K562 (cell line): ENCODE results near the gene PPAN. TPM values are rescaled to one million over a fixed set of nuclear protein-coding genes. Genes with fewer than 3 reads are reported as not detected.
A peak's percentile ranks its signal among the peaks of the same experiment; 100 is the strongest.

Experiments used
- ATAC-seq: fragments of 200-7000 bp; cut with Tn5 transposase; 3 replicates; pipeline ENCODE4 v1.9.1; 2020; ENCODE audit warnings: moderate library complexity
- BruUV-seq: library from RNA; stranded (reverse); fragments of 400-500 nt; replicated peaks from 2 replicates; lab custom pipeline; 2021; lab: Mats Ljungman, UMichigan
- CTCF ChIA-PET: fragments of 300-600 bp; formaldehyde crosslinking; extraction: SDS; loops from one replicate; lab custom pipeline; 2021; ENCODE audit warnings: low intra/inter-chr PET ratio; lab: Yijun Ruan, JAX
- POLR2A ChIA-PET: fragments of 300-600, 350-650 bp; sonication (Branson Sonifier 250); formaldehyde crosslinking; extraction: SDS; loops from one replicate; lab custom pipeline; 2021; ENCODE audit warnings: antibody characterized with exemption, inconsistent platforms; lab: Yijun Ruan, JAX
- DNase-seq, 4 experiments: peaks; one replicate each; pipeline versions ENCODE4 v3.0.0 to v3.0.0-alpha.2; 2011 to 2018; ENCODE audit warnings: low spot score in 3 of 4, mixed read lengths in 3 of 4; ENCODE audit errors: extremely low read depth in 1 of 4
- FAIRE-seq: peaks from 2 replicates; lab custom pipeline; 2011; peaks lifted over from hg19 to GRCh38; lab: Jason Lieb, UNC
- H2AFZ ChIP-seq: 2 replicates; pipeline ENCODE4 v1.6.0; 2011; ENCODE audit warnings: low read depth, low read length, control low read depth, inconsistent platforms
- H3K27ac ChIP-seq: fragments of 200-600 bp; 3 replicates; pipeline ENCODE4 v1.8.0; 2011; ENCODE audit warnings: low read depth, mild to moderate bottlenecking, control low read depth, inconsistent platforms, low read length, moderate library complexity, mixed read lengths; ENCODE audit errors: extremely low read depth
- H3K27me3 ChIP-seq, 2 experiments: fragments of 300-600 bp in 1 of 2; 2 replicates in 1 of 2; 3 replicates in 1 of 2; pipeline versions ENCODE4 v1.6.0 to v1.8.0; 2011; ENCODE audit warnings: inconsistent platforms in 2 of 2, low read length in 2 of 2, mild to moderate bottlenecking in 1 of 2, mixed read lengths in 1 of 2, moderate library complexity in 1 of 2; ENCODE audit not compliant: control insufficient read depth in 2 of 2, insufficient read depth in 2 of 2
- H3K36me3 ChIP-seq: fragments of 300-600 bp; 3 replicates; pipeline ENCODE4 v1.8.0; 2011; ENCODE audit warnings: mild to moderate bottlenecking, low read length, inconsistent platforms; ENCODE audit not compliant: control insufficient read depth, insufficient read depth
- H3K4me1 ChIP-seq, 2 experiments: fragments of 200-600 bp in 1 of 2; replicated peaks in 1 of 2; 2 replicates in 1 of 2; 3 replicates in 1 of 2; pipeline versions ENCODE4 v1.5.1 to v1.8.0; 2011; ENCODE audit warnings: inconsistent platforms in 2 of 2, low read length in 2 of 2, mild to moderate bottlenecking in 1 of 2, mixed read lengths in 1 of 2, moderate library complexity in 1 of 2; ENCODE audit not compliant: control insufficient read depth in 2 of 2, insufficient read depth in 2 of 2
- H3K4me2 ChIP-seq: 2 replicates; pipeline ENCODE4 v1.6.1; 2011; ENCODE audit warnings: low read length, control low read depth, inconsistent platforms, mixed read lengths; ENCODE audit not compliant: insufficient read depth
- H3K4me3 ChIP-seq: fragments of 200-600 bp; sonication (generic), shearing (Covaris generic); 2 replicates; pipeline ENCODE4 v1.5.1; 2016; ENCODE audit warnings: control low read depth, inconsistent platforms
- H3K79me2 ChIP-seq: fragments of 200-600 bp; 3 replicates; pipeline ENCODE4 v1.8.0; 2011; ENCODE audit warnings: low read length, inconsistent platforms; ENCODE audit not compliant: control insufficient read depth, insufficient read depth
- H3K9ac ChIP-seq, 2 experiments: 2 replicates each; pipeline versions ENCODE4 v1.6.0 to v1.6.1; 2011; ENCODE audit warnings: low read depth in 2 of 2, low read length in 2 of 2, control low read depth in 1 of 2, inconsistent platforms in 1 of 2, mild to moderate bottlenecking in 1 of 2, mixed read lengths in 1 of 2; ENCODE audit not compliant: insufficient read depth in 1 of 2
- H3K9me1 ChIP-seq: one replicate; pipeline ENCODE4 v1.6.0; 2011; ENCODE audit warnings: inconsistent platforms, mild to moderate bottlenecking, low read length, moderate library complexity; ENCODE audit not compliant: control insufficient read depth, insufficient read depth
- H3K9me3 ChIP-seq: replicated peaks from 2 replicates; pipeline ENCODE4 v1.5.1; 2011; ENCODE audit warnings: low read depth, low read length, inconsistent platforms; ENCODE audit not compliant: control insufficient read depth, insufficient read depth
- H4K20me1 ChIP-seq: replicated peaks from 2 replicates; pipeline ENCODE4 v1.6.1; 2011; ENCODE audit warnings: low read length, inconsistent platforms, mixed read lengths; ENCODE audit not compliant: control insufficient read depth, insufficient read depth
- HOMEZ ChIP-seq: fragments of 250-450 bp; sonication (Bioruptor Pico); IDR thresholded peaks from 2 replicates; pipeline ENCODE4 v1.4.0; 2020; ENCODE audit warnings: mild to moderate bottlenecking, moderate library complexity
- KLF1 ChIP-seq: fragments of 450-650 bp; IDR thresholded peaks from 2 replicates; pipeline ENCODE4 v1.6.1; 2016; ENCODE audit warnings: missing genetic modification characterization, missing compliant biosample characterization
- NFIX ChIP-seq: fragments of 250-450 bp; sonication (Bioruptor Pico); IDR thresholded peaks from 2 replicates; pipeline ENCODE4 v1.4.0; 2020; ENCODE audit warnings: low read depth, mild to moderate bottlenecking, moderate library complexity
- POLR2AphosphoS5 ChIP-seq: IDR thresholded peaks from 2 replicates; pipeline ENCODE4 v1.6.1; 2011; ENCODE audit warnings: mild to moderate bottlenecking, low read depth, low read length, moderate library complexity; ENCODE audit not compliant: control insufficient read depth, insufficient read depth
- POLR2G ChIP-seq: fragments of 200-400 bp; formaldehyde crosslinking; IDR thresholded peaks from 2 replicates; pipeline ENCODE4 v1.6.1; 2017; ENCODE audit warnings: low read depth, mild to moderate bottlenecking, antibody characterized with exemption, low read length, moderate library complexity
- ZNF431 ChIP-seq: sonication (generic); formaldehyde crosslinking; IDR thresholded peaks from 2 replicates; pipeline ENCODE4 v1.8.0; 2022; ENCODE audit warnings: mild to moderate bottlenecking, missing genetic modification reagents
- ZNF785 ChIP-seq: fragments of 250-450 bp; sonication (Bioruptor Pico); IDR thresholded peaks from 2 replicates; pipeline ENCODE4 v1.4.0; 2020; ENCODE audit warnings: mild to moderate bottlenecking
- WGBS: fragments of 100-300 bp; shearing (Covaris generic); methylation state at CpG from one replicate; pipeline ENCODE4 v1.1.6; 2016; ENCODE audit warnings: low coverage, mixed read lengths; ENCODE audit not compliant: insufficient coverage; ENCODE audit errors: missing lambda C conversion rate; 5-methylcytosine and 5-hydroxymethylcytosine counted together
- in situ Hi-C: fragments of 300-500 bp; cut with MboI; formaldehyde crosslinking; loops from 4 replicates; pipeline ENCODE4 v1.15.0; 2018; ENCODE audit warnings: inconsistent platforms, mixed read lengths
- intact Hi-C: fragments of 100-400 bp; cut with micrococcal nuclease; formaldehyde crosslinking; loops from 2 replicates; pipeline ENCODE4 v1.14.2; 2022
- polyA plus RNA-seq, 8 experiments: library from polyadenylated mRNA; depleted of rRNA in 4 of 8; stranded (reverse) in 5 of 8; unstranded in 3 of 8; fragments of >200 nt; fragmentation: Nextera tagmentation in 2 of 8; fragmentation: Illumina TruSeq in 1 of 8; extraction: Ambion mirVana in 2 of 8; extraction: Trizol in 1 of 8; gene quantifications; 2 replicates each; pipeline versions ENCODE4 v1.2.1 to v1.2.3, GENCODE V29; 2011 to 2014; ENCODE audit warnings: inconsistent platforms in 1 of 8, missing spikeins in 1 of 8
- total RNA-seq, 7 experiments: library from RNA; depleted of rRNA in 6 of 7; stranded (reverse); fragments of >200 nt in 6 of 7; fragmentation: Illumina TruSeq in 2 of 7; extraction: Trizol in 2 of 7; gene quantifications; 2 replicates each; pipeline versions ENCODE4 v1.2.1 to v1.2.3, GENCODE V29; 2011 to 2021; ENCODE audit warnings: low replicate concordance in 1 of 7

Gene PPAN
- total and polyA plus RNA-seq, 9 of the 15 experiments (the other 6 are each of a cell fraction or from before 2014, with no cell fraction given) = 2.2 to 129 (median 59.1) TPM

- H3K4me3 ChIP-seq = no peak overlapping the region
- no peaks in the 10 kb centered on the region for H3K9me3 ChIP-seq
- in situ Hi-C loops (no loop called here), intact Hi-C loops (no loop called here)
- H3K4me2 ChIP-seq = no peak overlapping the region
- H3K9me1 ChIP-seq = no peaks in the 10 kb centered on the region
- H3K36me3 ChIP-seq = peaks cover 98% of the 10 kb centered on the region
- no peaks in the 10 kb centered on the region for H3K79me2 ChIP-seq
- ATAC-seq (no peak), FAIRE-seq (no peak), DNase-seq (no peak)
- H3K9ac ChIP-seq = no peak overlapping the region
- 0 out of 5 replicates have a peak, but pooled peaks cover 0 to 8% of the 10 kb centered on the region in 2 experiments for H3K4me1 ChIP-seq
- no peak overlapping the region for H2AFZ ChIP-seq
- no peak overlapping the region for H3K27ac ChIP-seq
- TF ChIP-seq NFIX (no peak), ZNF431 (CRISPR knock-in tag) (no peak), KLF1 (tag) (no peak), ZNF785 (no peak), POLR2AphosphoS5 (peak; percentile 32; the same call in 1 of the 2 replicates)
- 86% methylated on average over 12 of the region's 13 CpGs for WGBS
- POLR2A ChIA-PET = interaction anchor here (0.6 to 1.1 kb wide), 3 partner anchors 26 to 81 kb away, joined by 3 to 5 read pairs (median 3); no protein-coding TSS in a partner anchor
- H4K20me1 ChIP-seq = 0 out of 2 replicates have a peak, but pooled peaks cover 5% of the 10 kb centered on the region
- BruUV-seq = no TSS peak
- CTCF ChIA-PET = no interaction called here
- no peaks in the 10 kb centered on the region for H3K27me3 ChIP-seq
These were observed 35.3 kb downstream of the PPAN start for GRCh38 chr19:10141479-10141878.

- H3K9me3 ChIP-seq = no peaks in the 10 kb centered on the region
- 0 out of 2 replicates have a peak, but pooled peaks cover 5% of the 10 kb centered on the region for H4K20me1 ChIP-seq
- no peaks in the 10 kb centered on the region for H3K27me3 ChIP-seq
- H3K4me3 ChIP-seq = no peak overlapping the region
- no peak overlapping the region for H3K4me2 ChIP-seq
- no peaks in the 10 kb centered on the region for H3K79me2 ChIP-seq
- H2AFZ ChIP-seq = no peak overlapping the region
- peaks cover 99% of the 10 kb centered on the region for H3K36me3 ChIP-seq
- in situ Hi-C loops (no loop called here), intact Hi-C loops (no loop called here)
- CTCF ChIA-PET = no interaction called here
- 0 out of 5 replicates have a peak, but pooled peaks cover 0 to 8% of the 10 kb centered on the region in 2 experiments for H3K4me1 ChIP-seq
- no peak overlapping the region for H3K27ac ChIP-seq
- BruUV-seq = no TSS peak
- 94% methylated on average over 13 of the region's 18 CpGs for WGBS
- no peaks in the 10 kb centered on the region for H3K9me1 ChIP-seq
- POLR2A ChIA-PET = interaction anchor here (0.8 to 1.1 kb wide), 2 partner anchors 27 to 33 kb away, joined by 3 to 5 read pairs; no protein-coding TSS in a partner anchor
- ATAC-seq (no peak), FAIRE-seq (no peak), DNase-seq (no peak)
- no peak overlapping the region for H3K9ac ChIP-seq
- TF ChIP-seq HOMEZ (CRISPR knock-in tag) = no peak
- peak; percentile 46; the same call in 1 of the 2 replicates for TF ChIP-seq POLR2G
These were observed 35.8 kb downstream of the PPAN start for GRCh38 chr19:10141973-10142372.
